Stimulated activated memory B cell treated with anti-CD40 and anti-IgM and Interleukin-4, amounts not matched to agents 10 μg/mL and 1 μg/mL and 100 μg/mL, for 72 hours (primary cell): Measurements from ENCODE around the gene KRT79.
"Not testable (repeated sequence)": the region's sequence is repeated elsewhere in the genome, so short reads cannot be mapped to it uniquely, and the experiment has no call there.

Experiments
- ATAC-seq: fragments of 150-1000 bp; cut with Tn5 transposase; 2 replicates; pipeline ENCODE4 v1.10.0; 2021
- H3K27ac Mint-ChIP-seq: one replicate; pipeline ENCODE4 v1.8.0; 2022; ENCODE audit warnings: mild to moderate bottlenecking, mixed read lengths
- H3K27me3 Mint-ChIP-seq: one replicate; pipeline ENCODE4 v1.8.0; 2022; ENCODE audit warnings: mixed read lengths
- H3K36me3 Mint-ChIP-seq: one replicate; pipeline ENCODE4 v1.8.0; 2022; ENCODE audit warnings: mixed read lengths
- H3K4me1 Mint-ChIP-seq: one replicate; pipeline ENCODE4 v1.8.0; 2022; ENCODE audit warnings: mixed read lengths
- H3K4me3 Mint-ChIP-seq: one replicate; pipeline ENCODE4 v1.8.0; 2022; ENCODE audit warnings: mild to moderate bottlenecking, moderate library complexity, mixed read lengths
- H3K9me3 Mint-ChIP-seq: one replicate; pipeline ENCODE4 v1.8.0; 2022; ENCODE audit warnings: mixed read lengths

KRT79 gene

GRCh38 chr12:52833922-52834726 lies at the start of gene KRT79:
TSS of gene KRT79 (minus strand) at chr12:52834311. CDS start at chr12:52834260, 51 bp downstream.
- no peak within 1 kb of the TSS for H3K27ac Mint-ChIP-seq
- no peaks in the 10 kb centered on the region for H3K4me1 Mint-ChIP-seq
- H3K27me3 Mint-ChIP-seq = peaks cover 61% of the 10 kb centered on the region
- H3K9me3 Mint-ChIP-seq = no peaks in the 10 kb centered on the region
- ATAC-seq = no peak
- H3K4me3 Mint-ChIP-seq = no peak within 1 kb of the TSS
- H3K36me3 Mint-ChIP-seq = no peaks in the 10 kb centered on the region

GRCh38 chr12:52880499-52880898 lies 46.4 kb upstream of the KRT79 start:
- H3K36me3 Mint-ChIP-seq, H3K27ac Mint-ChIP-seq, H3K9me3 Mint-ChIP-seq, ATAC-seq, H3K4me3 Mint-ChIP-seq: not testable (repeated sequence)
- Mint-ChIP-seq H3K27me3 (peaks cover 25% of the 10 kb centered on the region), H3K4me1 (peaks cover 21% of the 10 kb centered on the region)

DNA sequence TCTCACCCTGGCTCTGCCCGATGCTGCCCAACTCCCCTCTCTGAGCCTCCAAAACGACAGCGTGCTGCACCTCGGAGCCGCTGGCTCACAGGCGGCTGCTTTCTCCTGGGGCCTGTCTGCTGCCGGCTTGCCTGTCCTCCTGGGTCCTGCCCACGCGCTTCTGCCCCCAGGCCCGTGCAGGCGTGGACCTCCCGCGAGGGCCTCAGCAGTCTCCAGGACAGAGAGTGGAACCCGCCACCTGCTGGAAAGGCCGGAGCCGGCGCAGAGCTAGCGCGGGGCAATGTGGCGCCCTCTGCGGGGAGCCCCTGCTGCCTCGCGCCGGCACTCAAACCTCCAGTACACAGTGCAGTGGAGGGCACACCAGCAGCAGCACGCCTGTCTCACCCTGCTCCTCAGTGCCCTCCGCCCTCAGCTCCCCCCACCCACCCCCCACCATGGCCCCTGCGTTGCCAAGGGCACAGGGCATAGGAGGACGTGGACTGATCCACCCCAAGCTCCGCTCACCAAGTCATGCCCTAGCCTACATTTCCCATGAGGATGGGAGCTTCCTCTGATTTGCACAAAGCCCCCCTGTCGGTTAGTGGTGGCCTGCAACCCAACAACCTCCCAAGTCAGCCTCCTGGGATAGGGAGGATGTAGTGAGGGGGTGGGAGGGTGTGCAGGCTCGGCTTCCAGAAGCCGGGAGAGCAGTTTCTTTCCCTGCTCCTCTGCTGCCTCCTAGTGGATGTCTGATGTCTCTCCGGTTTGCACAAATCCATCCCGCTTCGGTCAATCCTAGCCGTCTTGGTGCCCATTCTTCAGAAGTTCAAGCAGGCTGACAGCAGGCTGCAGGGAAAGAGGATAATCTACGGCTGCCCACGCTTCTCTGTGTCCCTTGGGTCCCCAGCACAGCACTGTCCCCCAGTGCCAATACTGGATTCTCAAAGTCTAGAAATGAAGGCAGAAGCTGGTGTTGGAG lies 45.6 kb upstream of the KRT79 start:
- Mint-ChIP-seq H3K4me1 (peaks cover 25% of the 10 kb centered on the region), H3K36me3 (no peaks in the 10 kb centered on the region), H3K27me3 (peaks cover 33% of the 10 kb centered on the region), H3K4me3 (peak overlapping the region; percentile 67), H3K9me3 (no peaks in the 10 kb centered on the region), H3K27ac (no peak overlapping the region)
- ATAC-seq = peak; percentile 84

DNA sequence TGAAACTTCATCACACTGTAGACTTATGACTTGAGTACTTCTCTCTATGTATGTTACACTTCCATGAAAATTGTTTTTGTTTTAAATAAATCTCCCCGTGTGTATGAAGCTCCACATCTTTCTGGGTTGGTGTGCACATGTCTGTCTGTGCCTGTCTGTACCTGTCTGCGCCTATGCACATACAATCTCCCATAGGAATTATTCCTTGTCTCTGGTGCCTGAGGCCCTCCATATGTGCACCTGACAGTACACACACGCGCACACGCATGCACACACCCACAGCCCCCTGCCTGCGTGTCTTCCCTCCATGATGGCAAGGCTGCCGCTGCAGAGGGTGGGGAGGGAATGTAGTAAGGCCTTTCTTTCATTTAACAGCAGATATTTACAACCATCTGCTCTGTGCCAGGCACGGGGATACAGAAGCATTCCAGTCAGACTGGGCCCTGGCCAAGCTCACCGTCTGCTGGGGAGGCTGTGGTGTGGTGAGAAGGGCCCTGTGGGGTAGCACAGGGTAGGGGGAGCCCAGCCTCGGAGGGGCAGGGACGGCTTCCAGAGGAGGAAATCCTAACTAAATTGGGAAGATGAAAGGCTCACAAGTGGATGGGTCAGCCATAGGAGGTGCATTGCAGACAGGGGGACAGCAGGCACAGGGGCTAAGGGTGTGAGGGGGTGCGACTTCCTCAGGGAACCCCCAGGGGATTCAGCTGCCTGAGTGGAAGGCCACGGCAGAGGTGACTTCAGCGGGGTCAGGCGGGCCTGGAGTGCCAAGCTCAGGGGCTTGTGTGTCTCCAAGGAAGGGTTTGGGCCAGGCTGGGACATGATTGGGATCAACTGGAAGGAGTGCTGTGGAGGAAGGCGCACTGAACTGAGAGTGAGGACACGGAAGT lies 44.6 kb upstream of the KRT79 start:
- Mint-ChIP-seq H3K27me3 (peaks cover 41% of the 10 kb centered on the region), H3K4me3 (peak overlapping the region; percentile 45), H3K9me3 (no peaks in the 10 kb centered on the region), H3K36me3 (no peaks in the 10 kb centered on the region), H3K27ac (no peak overlapping the region), H3K4me1 (peaks cover 35% of the 10 kb centered on the region)
- no peak for ATAC-seq

GRCh38 chr12:52877242-52877641 lies 43.1 kb upstream of the KRT79 start:
- Mint-ChIP-seq H3K36me3 (no peaks in the 10 kb centered on the region), H3K27ac (no peak overlapping the region), H3K9me3 (no peaks in the 10 kb centered on the region), H3K4me3 (no peak overlapping the region), H3K27me3 (peaks cover 55% of the 10 kb centered on the region), H3K4me1 (peaks cover 42% of the 10 kb centered on the region)
- no peak for ATAC-seq

GRCh38 chr12:52876372-52876771 lies 42.3 kb upstream of the KRT79 start:
- no peak for ATAC-seq
- H3K4me1 Mint-ChIP-seq = peaks cover 42% of the 10 kb centered on the region
- no peaks in the 10 kb centered on the region for H3K36me3 Mint-ChIP-seq
- no peak overlapping the region for H3K4me3 Mint-ChIP-seq
- H3K9me3 Mint-ChIP-seq = no peaks in the 10 kb centered on the region
- peaks cover 51% of the 10 kb centered on the region for H3K27me3 Mint-ChIP-seq
- no peak overlapping the region for H3K27ac Mint-ChIP-seq

DNA sequence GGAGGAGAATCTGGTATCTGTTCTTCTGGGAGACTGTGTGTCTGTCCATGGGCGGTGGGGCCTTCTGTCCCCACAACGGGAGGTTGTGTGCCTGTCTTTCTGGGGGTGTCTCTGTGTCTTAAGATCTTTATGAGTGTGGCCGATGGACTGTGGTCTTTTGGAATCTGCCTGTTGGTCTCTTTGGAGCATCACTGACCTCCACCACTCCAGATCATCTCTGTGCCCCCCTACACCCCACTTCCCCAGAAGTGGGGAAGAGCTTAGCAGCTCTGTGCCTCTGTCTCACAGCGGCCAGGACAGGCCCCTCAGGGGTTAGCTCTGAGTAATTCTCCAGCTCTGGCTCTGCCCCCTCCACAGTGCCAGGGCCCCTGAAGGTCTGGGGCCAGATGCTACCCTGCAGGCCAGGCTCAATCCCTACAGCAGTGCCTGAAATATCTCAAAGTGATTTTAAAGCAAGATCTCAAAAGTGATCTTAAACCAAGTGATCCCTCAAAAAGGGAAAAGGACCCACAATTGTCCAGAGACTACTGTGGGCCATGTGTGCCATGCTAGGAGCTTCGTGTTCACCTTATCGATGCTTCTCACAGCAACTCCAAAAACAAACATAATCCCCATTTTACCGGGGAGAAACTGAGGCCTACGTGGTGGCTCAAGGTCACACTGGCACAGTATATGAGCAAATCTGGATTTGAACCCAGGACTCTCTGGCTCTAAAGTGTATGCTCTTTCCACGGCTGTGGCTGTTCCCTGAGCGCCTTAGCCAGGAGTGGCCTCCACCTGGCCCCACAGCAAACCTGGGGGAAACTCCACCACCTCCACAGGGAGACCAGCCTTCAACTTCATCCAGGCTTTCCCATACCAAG lies 40.7 kb upstream of the KRT79 start:
- peaks cover 43% of the 10 kb centered on the region for H3K4me1 Mint-ChIP-seq
- ATAC-seq = no peak
- no peaks in the 10 kb centered on the region for H3K36me3 Mint-ChIP-seq
- H3K27ac Mint-ChIP-seq = peak overlapping the region; percentile 60
- H3K27me3 Mint-ChIP-seq = peaks cover 43% of the 10 kb centered on the region
- H3K4me3 Mint-ChIP-seq = peak overlapping the region; percentile 72
- no peaks in the 10 kb centered on the region for H3K9me3 Mint-ChIP-seq

GRCh38 chr12:52873832-52874572 lies 39.9 kb upstream of the KRT79 start:
- Mint-ChIP-seq H3K36me3 (no peaks in the 10 kb centered on the region), H3K27me3 (peaks cover 38% of the 10 kb centered on the region), H3K27ac (peak overlapping the region; percentile 60), H3K4me1 (peaks cover 40% of the 10 kb centered on the region), H3K9me3 (no peaks in the 10 kb centered on the region), H3K4me3 (peak overlapping the region; percentile 80)
- peak; percentile 73 for ATAC-seq

DNA sequence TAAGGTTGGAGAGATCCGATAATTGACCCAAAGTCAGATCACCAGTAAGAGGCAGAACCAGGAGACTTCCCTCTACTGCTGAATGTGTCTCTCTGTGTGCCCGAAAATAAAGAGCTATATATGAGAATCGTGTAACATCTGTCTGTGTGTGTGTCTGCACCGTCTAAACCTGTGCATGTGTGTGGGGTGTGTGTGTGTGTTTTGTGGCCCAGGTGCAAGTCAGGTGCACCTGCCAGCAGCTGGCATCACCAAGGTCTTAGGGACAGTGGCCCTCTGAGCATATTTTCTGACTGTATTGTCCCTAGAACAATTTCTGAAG lies 39.4 kb upstream of the KRT79 start:
- Mint-ChIP-seq H3K36me3 (no peaks in the 10 kb centered on the region), H3K4me3 (peak overlapping the region; percentile 80), H3K27me3 (peaks cover 33% of the 10 kb centered on the region), H3K9me3 (no peaks in the 10 kb centered on the region), H3K27ac (peak overlapping the region; percentile 60), H3K4me1 (peaks cover 36% of the 10 kb centered on the region)
- ATAC-seq = no peak

DNA sequence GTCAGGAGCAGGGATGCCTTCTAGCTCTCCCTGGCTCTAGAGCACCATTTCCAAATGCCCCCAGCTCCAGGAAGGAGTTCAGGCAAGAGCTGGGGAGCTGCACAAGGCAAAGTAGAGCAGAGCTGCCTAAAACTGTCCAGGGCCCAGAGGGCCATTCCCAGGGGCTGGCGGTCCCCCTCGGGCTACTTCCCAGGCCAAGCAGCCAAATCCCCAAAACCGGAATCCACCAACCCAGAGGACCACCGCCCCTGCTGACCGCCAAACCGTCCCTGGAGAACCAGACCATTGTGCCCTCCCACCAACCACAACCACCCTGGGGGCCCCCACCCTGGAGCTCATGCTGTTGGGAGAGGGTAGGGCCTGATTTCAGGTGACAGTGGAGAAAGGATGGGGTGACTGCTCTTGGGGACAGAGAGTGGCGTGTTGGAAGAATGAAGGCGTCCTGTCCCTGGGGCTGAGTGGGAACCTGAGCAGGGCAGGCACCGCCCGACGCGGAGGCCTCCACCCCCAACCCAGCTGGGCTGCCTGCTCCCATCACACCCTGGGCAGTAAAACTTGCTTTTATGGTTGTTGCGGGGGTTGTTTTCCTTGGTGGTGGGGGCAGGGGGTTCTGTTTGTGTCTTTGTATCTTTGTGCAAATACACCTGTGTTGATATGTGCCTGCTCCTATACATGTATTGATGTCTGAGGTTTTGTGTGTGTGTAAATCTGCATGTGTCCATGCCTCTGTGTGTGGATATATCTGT lies 38.7 kb upstream of the KRT79 start:
- Mint-ChIP-seq H3K36me3 (no peaks in the 10 kb centered on the region), H3K9me3 (no peaks in the 10 kb centered on the region), H3K4me1 (peaks cover 37% of the 10 kb centered on the region), H3K4me3 (no peak overlapping the region), H3K27me3 (peaks cover 31% of the 10 kb centered on the region), H3K27ac (no peak overlapping the region)
- ATAC-seq = no peak

- Mint-ChIP-seq H3K4me3 (no peak overlapping the region), H3K27ac (no peak overlapping the region), H3K9me3 (no peaks in the 10 kb centered on the region), H3K36me3 (no peaks in the 10 kb centered on the region), H3K27me3 (peaks cover 31% of the 10 kb centered on the region), H3K4me1 (peaks cover 42% of the 10 kb centered on the region)
- ATAC-seq = no peak
Observed at GRCh38 chr12:52871291-52872039, 37.4 kb upstream of the KRT79 start.

GRCh38 chr12:52870361-52871290 lies 36.5 kb upstream of the KRT79 start:
- Mint-ChIP-seq H3K4me3 (peak overlapping the region; percentile 25), H3K27me3 (peaks cover 31% of the 10 kb centered on the region), H3K9me3 (no peaks in the 10 kb centered on the region), H3K27ac (no peak overlapping the region), H3K36me3 (no peaks in the 10 kb centered on the region), H3K4me1 (peaks cover 42% of the 10 kb centered on the region)
- ATAC-seq = peak; percentile 52
